SK-N-SH treated with all-trans-retinoic acid at 6 μM for 48 hours (cell line): Measurements from ENCODE around the gene NEK11.

Source experiments
- ARNTL ChIP-seq: fragments of 450-650 bp; formaldehyde crosslinking; IDR thresholded peaks from 2 replicates; pipeline ENCODE4 v1.5.0; 2020; ENCODE audit warnings: low read depth, mild to moderate bottlenecking, moderate library complexity, borderline replicate concordance
- BACH2 ChIP-seq: fragments of 250-450 bp; sonication (Bioruptor Pico); IDR thresholded peaks from 2 replicates; pipeline ENCODE4 v1.9.0; 2021; ENCODE audit warnings: mild to moderate bottlenecking, borderline replicate concordance
- ESRRG ChIP-seq: fragments of 250-450 bp; sonication (Bioruptor Pico); IDR thresholded peaks from 2 replicates; pipeline ENCODE4 v1.6.1; 2021; ENCODE audit warnings: mild to moderate bottlenecking
- ISL1 ChIP-seq: fragments of 250-450 bp; sonication (Bioruptor Pico); IDR thresholded peaks from 2 replicates; pipeline ENCODE4 v2.1.2; 2022; ENCODE audit warnings: mild to moderate bottlenecking, moderate library complexity
- PPARA ChIP-seq: fragments of 250-450 bp; sonication (Bioruptor Pico); IDR thresholded peaks from 2 replicates; pipeline ENCODE4 v1.5.0; 2020; ENCODE audit warnings: mild to moderate bottlenecking, borderline replicate concordance
- RARB ChIP-seq: fragments of 250-450 bp; sonication (Bioruptor Pico); IDR thresholded peaks from 2 replicates; pipeline ENCODE4 v1.8.0; 2021; ENCODE audit warnings: mild to moderate bottlenecking, moderate library complexity
- TOX ChIP-seq: fragments of 250-450 bp; sonication (Bioruptor Pico); IDR thresholded peaks from 2 replicates; pipeline ENCODE4 v1.8.0; 2021; ENCODE audit warnings: mild to moderate bottlenecking, moderate library complexity, borderline replicate concordance
- ZC3H10 ChIP-seq: fragments of 250-450 bp; sonication (Bioruptor Pico); IDR thresholded peaks from 2 replicates; pipeline ENCODE4 v1.5.1; 2021; ENCODE audit warnings: mild to moderate bottlenecking, moderate library complexity
- ZFP3 ChIP-seq: fragments of 250-450 bp; sonication (Bioruptor Pico); IDR thresholded peaks from 2 replicates; pipeline ENCODE4 v1.5.0; 2020; ENCODE audit warnings: mild to moderate bottlenecking, moderate library complexity
- ZFP30 ChIP-seq: fragments of 450-650 bp; formaldehyde crosslinking; IDR thresholded peaks from 2 replicates; pipeline ENCODE4 v1.5.0; 2022; ENCODE audit warnings: mild to moderate bottlenecking, moderate library complexity
- ZNF565 ChIP-seq: fragments of 450-650 bp; formaldehyde crosslinking; conservative IDR thresholded peaks from 2 replicates; pipeline ENCODE4 v1.5.0; 2020; ENCODE audit warnings: low read depth, mild to moderate bottlenecking, moderate library complexity
- ZNF70 ChIP-seq: fragments of 450-650 bp; formaldehyde crosslinking; IDR thresholded peaks from 2 replicates; pipeline ENCODE4 v1.5.0; 2020; ENCODE audit warnings: mild to moderate bottlenecking, moderate library complexity
- TF ChIP-seq, protein P1 (sequence below): fragments of 250-450 bp; sonication (Bioruptor Pico); IDR thresholded peaks from 2 replicates; pipeline ENCODE4 v1.5.1; 2020; ENCODE audit warnings: low read depth, mild to moderate bottlenecking, moderate library complexity
- TF ChIP-seq, protein P2 (sequence below): fragments of 250-450 bp; sonication (Bioruptor Pico); IDR thresholded peaks from 2 replicates; pipeline ENCODE4 v1.8.0; 2020; ENCODE audit warnings: mild to moderate bottlenecking, moderate library complexity, borderline replicate concordance

- TF ChIP-seq RARB (no peak), ESRRG (no peak), ZFP30 (CRISPR knock-in tag) (no peak), ZC3H10 (no peak), ZNF70 (CRISPR knock-in tag) (no peak), ISL1 (no peak), ZNF565 (no peak), ARNTL (CRISPR knock-in tag) (no peak), BACH2 (no peak), ZFP3 (CRISPR knock-in tag) (no peak), PPARA (CRISPR knock-in tag) (no peak), TOX (CRISPR knock-in tag) (no peak)
- TF ChIP-seq, protein P1, sequence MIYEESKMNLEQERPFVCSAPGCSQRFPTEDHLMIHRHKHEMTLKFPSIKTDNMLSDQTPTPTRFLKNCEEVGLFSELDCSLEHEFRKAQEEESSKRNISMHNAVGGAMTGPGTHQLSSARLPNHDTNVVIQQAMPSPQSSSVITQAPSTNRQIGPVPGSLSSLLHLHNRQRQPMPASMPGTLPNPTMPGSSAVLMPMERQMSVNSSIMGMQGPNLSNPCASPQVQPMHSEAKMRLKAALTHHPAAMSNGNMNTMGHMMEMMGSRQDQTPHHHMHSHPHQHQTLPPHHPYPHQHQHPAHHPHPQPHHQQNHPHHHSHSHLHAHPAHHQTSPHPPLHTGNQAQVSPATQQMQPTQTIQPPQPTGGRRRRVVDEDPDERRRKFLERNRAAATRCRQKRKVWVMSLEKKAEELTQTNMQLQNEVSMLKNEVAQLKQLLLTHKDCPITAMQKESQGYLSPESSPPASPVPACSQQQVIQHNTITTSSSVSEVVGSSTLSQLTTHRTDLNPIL (CRISPR knock-in tag): no peak
- TF ChIP-seq, protein P2, sequence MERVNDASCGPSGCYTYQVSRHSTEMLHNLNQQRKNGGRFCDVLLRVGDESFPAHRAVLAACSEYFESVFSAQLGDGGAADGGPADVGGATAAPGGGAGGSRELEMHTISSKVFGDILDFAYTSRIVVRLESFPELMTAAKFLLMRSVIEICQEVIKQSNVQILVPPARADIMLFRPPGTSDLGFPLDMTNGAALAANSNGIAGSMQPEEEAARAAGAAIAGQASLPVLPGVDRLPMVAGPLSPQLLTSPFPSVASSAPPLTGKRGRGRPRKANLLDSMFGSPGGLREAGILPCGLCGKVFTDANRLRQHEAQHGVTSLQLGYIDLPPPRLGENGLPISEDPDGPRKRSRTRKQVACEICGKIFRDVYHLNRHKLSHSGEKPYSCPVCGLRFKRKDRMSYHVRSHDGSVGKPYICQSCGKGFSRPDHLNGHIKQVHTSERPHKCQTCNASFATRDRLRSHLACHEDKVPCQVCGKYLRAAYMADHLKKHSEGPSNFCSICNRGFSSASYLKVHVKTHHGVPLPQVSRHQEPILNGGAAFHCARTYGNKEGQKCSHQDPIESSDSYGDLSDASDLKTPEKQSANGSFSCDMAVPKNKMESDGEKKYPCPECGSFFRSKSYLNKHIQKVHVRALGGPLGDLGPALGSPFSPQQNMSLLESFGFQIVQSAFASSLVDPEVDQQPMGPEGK (CRISPR knock-in tag): no peak
Measured at GRCh38 chr3:131324923-131325322, 298.2 kb downstream of the NEK11 start.
